Lower lobe of right lung (tissue), 2 donors: ENCODE measurements around the gene MAPKAPK2. TPM values are rescaled to one million over a fixed set of nuclear protein-coding genes. Genes with fewer than 3 reads are reported as not detected.

Experiments used
- ATAC-seq, 2 donors: fragments of 200-7000 bp; cut with Tn5 transposase; one replicate each; pipeline ENCODE4 v1.9.1; 2020 to 2022; ENCODE audit warnings: mild to moderate bottlenecking in 2 of 2, moderate library complexity in 2 of 2
- DNase-seq: peaks from one replicate; pipeline ENCODE4 v3.0.0-alpha.2; 2020
- H3K27ac ChIP-seq: fragments of 200-600 bp; one replicate; pipeline ENCODE4 v1.8.0; 2022
- H3K27me3 ChIP-seq: fragments of 200-600 bp; one replicate; pipeline ENCODE4 v1.8.0; 2022; ENCODE audit warnings: low read depth
- H3K36me3 ChIP-seq: fragments of 200-600 bp; one replicate; pipeline ENCODE4 v1.8.0; 2022; ENCODE audit warnings: mild to moderate bottlenecking
- H3K4me1 ChIP-seq: fragments of 200-600 bp; one replicate; pipeline ENCODE4 v1.8.0; 2022
- H3K4me3 ChIP-seq: fragments of 200-600 bp; one replicate; pipeline ENCODE4 v1.8.0; 2022; ENCODE audit warnings: mild to moderate bottlenecking
- H3K9me3 ChIP-seq: fragments of 200-600 bp; one replicate; pipeline ENCODE4 v1.8.0; 2022
- CTCF ChIP-seq: fragments of 200-600 bp; IDR thresholded peaks from one replicate; pipeline ENCODE4 v1.8.0; 2022; ENCODE audit warnings: antibody characterized with exemption, mild to moderate bottlenecking
- intact Hi-C: fragments of 100-400 bp; cut with DNase I; formaldehyde crosslinking; loops from one replicate; pipeline ENCODE4 v1.11.0; 2022
- total RNA-seq: library from RNA; stranded (reverse); fragmentation: NEBNext Ultra II Directional; extraction: Animal tissue kit (Norgen Biotek cat#: 25700); gene quantifications from one replicate; pipeline ENCODE4 v1.2.1, GENCODE V29; 2021
- donor health status: DM: no; HTN: yes; CAD: no; lungs with severe emphysema.

MAPKAPK2 gene
- total RNA-seq, 1 donor from 2014 or later: 87.0 TPM

- intact Hi-C loops: no loop called here
- Histone ChIP-seq H3K9me3 (no peaks in the 10 kb centered on the region), H3K27me3 (no peaks in the 10 kb centered on the region), H3K4me3 (no peak overlapping the region), H3K36me3 (no peaks in the 10 kb centered on the region), H3K4me1 (peaks cover 25% of the 10 kb centered on the region), H3K27ac (no peak overlapping the region)
- no peak for DNase-seq
- ATAC-seq: no peak
- no peak for TF ChIP-seq CTCF
These were observed 17.6 kb upstream of the MAPKAPK2 start for GRCh38 chr1:206666954-206667665.

- no peaks in the 10 kb centered on the region for H3K9me3 ChIP-seq
- H3K4me3 ChIP-seq: no peak overlapping the region
- no peak for TF ChIP-seq CTCF
- no peaks in the 10 kb centered on the region for H3K36me3 ChIP-seq
- ATAC-seq (no peak), DNase-seq (no peak)
- intact Hi-C loops: no loop called here
- H3K4me1 ChIP-seq: peaks cover 27% of the 10 kb centered on the region
- H3K27ac ChIP-seq: no peak overlapping the region
- no peaks in the 10 kb centered on the region for H3K27me3 ChIP-seq
These were observed 16.4 kb upstream of the MAPKAPK2 start for GRCh38 chr1:206668351-206668750.

GRCh38 chr1:206668874-206669410 lies 15.8 kb upstream of the MAPKAPK2 start:
- Histone ChIP-seq H3K27me3 (no peaks in the 10 kb centered on the region), H3K36me3 (no peaks in the 10 kb centered on the region), H3K4me1 (peaks cover 27% of the 10 kb centered on the region), H3K4me3 (no peak overlapping the region), H3K27ac (no peak overlapping the region), H3K9me3 (no peaks in the 10 kb centered on the region)
- ATAC-seq (no peak), DNase-seq (no peak)
- no peak for TF ChIP-seq CTCF
- intact Hi-C loops: no loop called here

- Histone ChIP-seq H3K27me3 (no peaks in the 10 kb centered on the region), H3K27ac (peak overlapping the region; percentile 34), H3K9me3 (no peaks in the 10 kb centered on the region), H3K36me3 (no peaks in the 10 kb centered on the region), H3K4me3 (no peak overlapping the region), H3K4me1 (peaks cover 37% of the 10 kb centered on the region)
- intact Hi-C loops: no loop called here
- no peak for TF ChIP-seq CTCF
- ATAC-seq (no peak), DNase-seq (no peak)
These were observed 12.6 kb upstream of the MAPKAPK2 start for GRCh38 chr1:206672011-206672688.

- DNase-seq (no peak), ATAC-seq (peak in 1 of 2 donors; percentile 46)
- intact Hi-C loops: no loop called here
- Histone ChIP-seq H3K27ac (peak overlapping the region; percentile 42), H3K4me1 (peaks cover 37% of the 10 kb centered on the region), H3K9me3 (no peaks in the 10 kb centered on the region), H3K27me3 (no peaks in the 10 kb centered on the region), H3K36me3 (no peaks in the 10 kb centered on the region), H3K4me3 (no peak overlapping the region)
- no peak for TF ChIP-seq CTCF
These were observed 11.6 kb upstream of the MAPKAPK2 start for GRCh38 chr1:206672844-206673758.
